H9 (cell line): ENCODE measurements around the gene DTYMK. TPM values are rescaled to one million over a fixed set of nuclear protein-coding genes. Genes with fewer than 3 reads are reported as not detected.
"Not testable (repeated sequence)": the region's sequence is repeated elsewhere in the genome, so short reads cannot be mapped to it uniquely, and the experiment has no call there.

Source experiments
- DNase-seq: peaks from one replicate; pipeline ENCODE4 v3.0.0-alpha.2; 2017
- H2AFZ ChIP-seq: one replicate; pipeline ENCODE4 v1.6.1; 2013; ENCODE audit warnings: mild to moderate bottlenecking, low read length, control low read depth, moderate library complexity
- H2AK5ac ChIP-seq: 2 replicates; pipeline ENCODE4 v1.6.1; 2013; ENCODE audit warnings: low read length, control low read depth, mixed read lengths; ENCODE audit not compliant: insufficient read length
- H2BK120ac ChIP-seq: one replicate; pipeline ENCODE4 v1.6.1; 2013; ENCODE audit warnings: low read depth, mild to moderate bottlenecking, low read length, control low read depth, inconsistent platforms; ENCODE audit not compliant: poor library complexity, severe bottlenecking
- H2BK12ac ChIP-seq: 2 replicates; pipeline ENCODE4 v1.6.1; 2013; ENCODE audit warnings: low read length, control low read depth, mixed read lengths, low read depth; ENCODE audit not compliant: insufficient read length
- H2BK15ac ChIP-seq: 2 replicates; pipeline ENCODE4 v1.6.1; 2013; ENCODE audit warnings: low read depth, low read length, control low read depth
- H2BK20ac ChIP-seq: one replicate; pipeline ENCODE4 v1.6.1; 2013; ENCODE audit warnings: low read depth, mild to moderate bottlenecking, low read length, control low read depth, inconsistent platforms; ENCODE audit not compliant: poor library complexity, severe bottlenecking
- H2BK5ac ChIP-seq: 2 replicates; pipeline ENCODE4 v1.6.1; 2013; ENCODE audit warnings: low read length, control low read depth, mixed read lengths; ENCODE audit not compliant: insufficient read length
- H3K14ac ChIP-seq: 2 replicates; pipeline ENCODE4 v1.6.1; 2013; ENCODE audit warnings: low read length, control low read depth; ENCODE audit not compliant: insufficient read depth
- H3K18ac ChIP-seq: 2 replicates; pipeline ENCODE4 v1.6.1; 2013; ENCODE audit warnings: low read depth, mild to moderate bottlenecking, mixed read lengths, low read length, control low read depth; ENCODE audit not compliant: insufficient read length
- H3K23ac ChIP-seq: 2 replicates; pipeline ENCODE4 v1.6.1; 2013; ENCODE audit warnings: low read length, control low read depth, mixed read lengths, low read depth; ENCODE audit not compliant: insufficient read length
- H3K23me2 ChIP-seq: 2 replicates; pipeline ENCODE4 v1.6.1; 2013; ENCODE audit warnings: low read depth, mild to moderate bottlenecking, mixed read lengths, low read length, control low read depth; ENCODE audit not compliant: insufficient read length, poor library complexity, severe bottlenecking
- H3K27ac ChIP-seq: 2 replicates; pipeline ENCODE4 v1.5.1; 2013; ENCODE audit warnings: low read length, control low read depth, mixed read lengths, low read depth; ENCODE audit not compliant: insufficient read length
- H3K27me3 ChIP-seq: 2 replicates; pipeline ENCODE4 v1.6.1; 2013; ENCODE audit warnings: low read length, control low read depth, inconsistent platforms; ENCODE audit not compliant: insufficient read depth
- H3K4ac ChIP-seq: 2 replicates; pipeline ENCODE4 v1.6.1; 2013; ENCODE audit warnings: low read depth, mild to moderate bottlenecking, control low read depth, inconsistent platforms, low read length, moderate library complexity
- H3K4me1 ChIP-seq: 2 replicates; pipeline ENCODE4 v1.6.1; 2013; ENCODE audit warnings: low read length, control low read depth, inconsistent platforms; ENCODE audit not compliant: insufficient read depth
- H3K4me2 ChIP-seq: 2 replicates; pipeline ENCODE4 v1.6.1; 2013; ENCODE audit warnings: low read length, control low read depth, mixed read lengths; ENCODE audit not compliant: insufficient read length, insufficient read depth
- H3K56ac ChIP-seq: 2 replicates; pipeline ENCODE4 v1.6.1; 2013; ENCODE audit warnings: low read depth, mild to moderate bottlenecking, mixed read lengths, low read length, control low read depth; ENCODE audit not compliant: insufficient read length
- H3K79me1 ChIP-seq: 2 replicates; pipeline ENCODE4 v1.6.1; 2013; ENCODE audit warnings: low read depth, mild to moderate bottlenecking, moderate library complexity, low read length, control low read depth, inconsistent platforms; ENCODE audit not compliant: insufficient read depth, poor library complexity, severe bottlenecking
- H3K79me2 ChIP-seq: 2 replicates; pipeline ENCODE4 v1.6.1; 2013; ENCODE audit warnings: low read length, control low read depth, inconsistent platforms; ENCODE audit not compliant: insufficient read depth
- H3K9ac ChIP-seq: 2 replicates; pipeline ENCODE4 v1.6.1; 2013; ENCODE audit warnings: low read length, control low read depth, mixed read lengths; ENCODE audit not compliant: insufficient read length; ENCODE audit errors: extremely low read depth
- H3K9me3 ChIP-seq: one replicate; pipeline ENCODE4 v1.6.1; 2013; ENCODE audit warnings: low read depth, low read length, inconsistent platforms; ENCODE audit not compliant: control insufficient read depth
- H3T11ph ChIP-seq: one replicate; pipeline ENCODE4 v1.6.1; 2013; ENCODE audit warnings: mild to moderate bottlenecking, low read length, control low read depth, inconsistent platforms
- H4K20me1 ChIP-seq: one replicate; pipeline ENCODE4 v1.6.1; 2013; ENCODE audit not compliant: control insufficient read depth, insufficient read length, insufficient read depth
- H4K5ac ChIP-seq: 2 replicates; pipeline ENCODE4 v1.6.1; 2013; ENCODE audit warnings: low read depth, mild to moderate bottlenecking, mixed read lengths, low read length, control low read depth; ENCODE audit not compliant: insufficient read length
- H4K8ac ChIP-seq: replicated peaks from 2 replicates; pipeline ENCODE4 v1.6.1; 2013; ENCODE audit warnings: low read length, control low read depth, mixed read lengths, low read depth; ENCODE audit not compliant: insufficient read length
- H4K91ac ChIP-seq: 2 replicates; pipeline ENCODE4 v1.6.1; 2013; ENCODE audit warnings: low read depth, mild to moderate bottlenecking, moderate library complexity, mixed read lengths, low read length, control low read depth; ENCODE audit not compliant: insufficient read length
- H3K27ac Mint-ChIP-seq, 3 experiments: 2 replicates in 2 of 3; 3 replicates in 1 of 3; pipeline ENCODE4 v1.8.0; 2020 to 2021; ENCODE audit warnings: mixed read lengths in 3 of 3, mild to moderate bottlenecking in 1 of 3, moderate library complexity in 1 of 3
- H3K27me3 Mint-ChIP-seq: 2 replicates; pipeline ENCODE4 v1.8.0; 2021; ENCODE audit warnings: low read depth, mild to moderate bottlenecking, moderate library complexity, mixed read lengths
- H3K36me3 Mint-ChIP-seq, 3 experiments: 2 replicates in 2 of 3; 3 replicates in 1 of 3; pipeline ENCODE4 v1.8.0; 2020 to 2021; ENCODE audit warnings: low read depth in 3 of 3, mixed read lengths in 3 of 3; ENCODE audit not compliant: insufficient read depth in 1 of 3
- H3K4me1 Mint-ChIP-seq, 2 experiments: 2 replicates each; pipeline ENCODE4 v1.8.0; 2020; ENCODE audit warnings: mixed read lengths in 2 of 2
- H3K4me3 Mint-ChIP-seq, 2 experiments: 2 replicates in 1 of 2; 3 replicates in 1 of 2; pipeline ENCODE4 v1.8.0; 2020 to 2021; ENCODE audit warnings: mild to moderate bottlenecking in 2 of 2, mixed read lengths in 2 of 2, moderate library complexity in 1 of 2
- H3K9me3 Mint-ChIP-seq, 2 experiments: 2 replicates in 1 of 2; 3 replicates in 1 of 2; pipeline ENCODE4 v1.8.0; 2020; ENCODE audit warnings: mild to moderate bottlenecking in 2 of 2, mixed read lengths in 2 of 2, moderate library complexity in 1 of 2
- WGBS: extraction: QIAGEN DNeasy Blood & Tissue Kit; methylation state at CpG from one replicate; pipeline ENCODE4 v1.1.7; 2013; ENCODE audit warnings: missing lambda C conversion rate, low lambda C conversion rate, mixed read lengths; ENCODE audit not compliant: insufficient read length; ENCODE audit errors: extremely low coverage; 5-methylcytosine and 5-hydroxymethylcytosine counted together
- total RNA-seq: library from RNA; stranded (reverse); gene quantifications from 2 replicates; pipeline ENCODE4 v1.2.1, GENCODE V29; 2021
- TF ChIP-seq, protein P1 (sequence below): fragments of 200-600 bp; sonication (generic); conservative IDR thresholded peaks from 3 replicates; pipeline ENCODE4 v1.8.0; 2021; ENCODE audit warnings: antibody characterized with exemption, mild to moderate bottlenecking

Gene DTYMK
- total RNA-seq, 1 experiment from 2014 or later = 76.0 TPM

DNA sequence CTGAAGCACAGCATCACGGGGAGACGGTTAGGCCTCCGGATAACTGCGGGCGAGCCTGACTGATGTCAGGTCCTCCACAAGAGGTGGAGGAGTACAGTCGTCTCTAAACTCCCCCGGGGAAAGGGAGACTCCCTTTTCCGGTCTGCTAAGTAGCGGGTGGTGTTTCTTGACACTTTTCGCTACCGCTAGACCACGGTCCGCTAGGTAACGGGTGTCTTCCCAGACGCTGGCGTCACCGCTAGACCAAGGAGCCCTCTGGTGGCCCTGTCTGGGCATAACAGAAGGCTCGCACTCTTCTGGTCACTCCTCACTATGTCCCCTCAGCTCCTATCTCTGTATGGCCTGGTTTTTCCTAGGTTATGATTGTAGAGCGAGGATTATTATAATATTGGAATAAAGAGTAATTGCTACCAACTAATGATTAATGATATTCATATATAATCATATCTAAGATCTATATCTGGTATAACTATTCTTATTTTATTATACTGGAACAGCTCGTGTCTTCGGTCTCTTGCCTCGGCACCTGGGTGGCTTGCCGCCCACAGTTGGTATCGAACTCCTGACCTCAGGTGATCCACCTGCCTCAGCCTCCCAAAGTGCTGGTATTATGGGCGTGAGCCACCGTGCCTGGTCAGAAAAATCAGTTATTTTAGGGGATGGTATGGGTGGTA lies 46.0 kb upstream of the DTYMK start:
- not testable (repeated sequence) for H3K4ac ChIP-seq, H3K18ac ChIP-seq, H3K4me2 ChIP-seq, H4K5ac ChIP-seq, H2BK12ac ChIP-seq, H3K27ac ChIP-seq, H4K8ac ChIP-seq, H2AFZ ChIP-seq, H2BK120ac ChIP-seq, H3K9me3 ChIP-seq, H3K9ac ChIP-seq, H2BK15ac ChIP-seq, H3K9me3 Mint-ChIP-seq, H4K91ac ChIP-seq, H3K14ac ChIP-seq, H3T11ph ChIP-seq, H3K4me1 Mint-ChIP-seq, H3K4me1 ChIP-seq, H4K20me1 ChIP-seq, H3K79me1 ChIP-seq, H2BK5ac ChIP-seq, H3K79me2 ChIP-seq, H2BK20ac ChIP-seq, H2AK5ac ChIP-seq, H3K56ac ChIP-seq, H3K23ac ChIP-seq, H3K27me3 ChIP-seq
- peak; percentile 59 for DNase-seq
- Mint-ChIP-seq H3K27ac (peak overlapping the region in 1 of 3 experiments; percentile 74; a peak in 1 of 7 replicates), H3K36me3 (peaks cover 3 to 13% (median 11%) of the 10 kb centered on the region in 3 experiments; a peak in 4 of 7 replicates), H3K4me3 (peak overlapping the region in 1 of 2 experiments; percentile 56; a peak in 1 of 5 replicates), H3K27me3 (peaks cover 23% of the 10 kb centered on the region)
- peaks cover 12% of the 10 kb centered on the region for H3K23me2 ChIP-seq
- WGBS = no CpG with 5 or more reads among the region's 26 CpGs
- TF ChIP-seq, protein P1, sequence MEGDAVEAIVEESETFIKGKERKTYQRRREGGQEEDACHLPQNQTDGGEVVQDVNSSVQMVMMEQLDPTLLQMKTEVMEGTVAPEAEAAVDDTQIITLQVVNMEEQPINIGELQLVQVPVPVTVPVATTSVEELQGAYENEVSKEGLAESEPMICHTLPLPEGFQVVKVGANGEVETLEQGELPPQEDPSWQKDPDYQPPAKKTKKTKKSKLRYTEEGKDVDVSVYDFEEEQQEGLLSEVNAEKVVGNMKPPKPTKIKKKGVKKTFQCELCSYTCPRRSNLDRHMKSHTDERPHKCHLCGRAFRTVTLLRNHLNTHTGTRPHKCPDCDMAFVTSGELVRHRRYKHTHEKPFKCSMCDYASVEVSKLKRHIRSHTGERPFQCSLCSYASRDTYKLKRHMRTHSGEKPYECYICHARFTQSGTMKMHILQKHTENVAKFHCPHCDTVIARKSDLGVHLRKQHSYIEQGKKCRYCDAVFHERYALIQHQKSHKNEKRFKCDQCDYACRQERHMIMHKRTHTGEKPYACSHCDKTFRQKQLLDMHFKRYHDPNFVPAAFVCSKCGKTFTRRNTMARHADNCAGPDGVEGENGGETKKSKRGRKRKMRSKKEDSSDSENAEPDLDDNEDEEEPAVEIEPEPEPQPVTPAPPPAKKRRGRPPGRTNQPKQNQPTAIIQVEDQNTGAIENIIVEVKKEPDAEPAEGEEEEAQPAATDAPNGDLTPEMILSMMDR = peak; percentile 74
